NCI-H146 (cell line): ENCODE measurements around the gene TLCD3B.
A peak's percentile ranks its signal among the peaks of the same experiment; 100 is the strongest.

Experiments used
- DNase-seq: peaks from one replicate; lab custom pipeline; 2025; lab: John Stamatoyannopoulos, UW

TLCD3B gene

DNA sequence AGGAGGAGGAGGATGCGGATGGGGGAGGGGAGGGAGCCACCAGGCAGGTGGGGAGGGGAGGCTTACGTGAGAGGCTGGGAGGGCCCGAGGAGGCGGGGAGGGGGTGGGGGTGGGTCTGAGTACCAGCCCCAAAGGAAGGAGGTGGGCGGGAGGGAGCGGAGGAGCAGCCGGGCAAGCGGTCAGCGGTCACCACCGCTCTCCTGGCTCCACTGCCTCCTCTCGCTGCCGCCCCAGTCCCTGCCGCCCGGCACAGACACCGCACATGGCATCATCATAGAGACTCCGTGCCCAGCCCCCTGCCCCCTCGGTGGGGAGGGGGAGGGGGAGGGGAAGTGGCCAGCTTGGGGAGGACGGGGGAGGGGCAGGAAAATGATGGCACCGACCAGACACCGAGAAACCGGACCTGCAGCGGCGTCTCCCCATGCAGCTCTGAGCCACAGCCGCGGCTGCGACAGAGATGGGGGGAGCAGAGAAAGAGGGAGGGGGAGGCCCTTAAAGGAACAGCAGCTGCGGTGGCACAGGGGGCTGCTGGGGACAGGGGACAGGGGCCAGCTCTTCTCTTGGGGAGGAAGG, at the start of gene TLCD3B:
TLCD3B (minus strand) TSS at position 431 of the 573 bp plus-strand sequence. CDS start 744 bp downstream, outside the sequence.
- peak; percentile 73 for DNase-seq

DNA sequence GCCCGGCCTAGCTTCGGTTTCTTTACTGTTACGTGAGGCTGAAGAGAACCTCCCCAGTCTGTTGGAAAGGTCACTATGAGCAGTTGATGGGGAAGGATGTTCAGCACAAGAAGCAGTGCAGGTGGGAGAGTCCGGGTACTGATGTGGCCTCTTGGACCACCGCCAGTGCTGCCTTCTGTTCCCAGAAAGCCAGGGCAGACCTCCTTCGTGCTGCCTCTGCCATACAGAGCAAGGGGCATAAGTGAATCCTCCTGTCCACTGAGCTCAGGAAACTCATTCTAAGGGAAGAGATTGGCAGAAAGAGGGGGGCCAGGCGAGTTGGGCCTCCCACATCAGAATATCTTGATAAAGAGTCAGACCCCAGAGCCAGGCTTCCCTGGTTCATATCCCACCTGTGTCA, 48.4 kb upstream of the TLCD3B start:
- no peak for DNase-seq

GRCh38 chr16:30078744-30079143, 47.7 kb upstream of the TLCD3B start:
- no peak for DNase-seq

GRCh38 chr16:30077656-30078055, 46.6 kb upstream of the TLCD3B start:
- DNase-seq, result no peak

DNA sequence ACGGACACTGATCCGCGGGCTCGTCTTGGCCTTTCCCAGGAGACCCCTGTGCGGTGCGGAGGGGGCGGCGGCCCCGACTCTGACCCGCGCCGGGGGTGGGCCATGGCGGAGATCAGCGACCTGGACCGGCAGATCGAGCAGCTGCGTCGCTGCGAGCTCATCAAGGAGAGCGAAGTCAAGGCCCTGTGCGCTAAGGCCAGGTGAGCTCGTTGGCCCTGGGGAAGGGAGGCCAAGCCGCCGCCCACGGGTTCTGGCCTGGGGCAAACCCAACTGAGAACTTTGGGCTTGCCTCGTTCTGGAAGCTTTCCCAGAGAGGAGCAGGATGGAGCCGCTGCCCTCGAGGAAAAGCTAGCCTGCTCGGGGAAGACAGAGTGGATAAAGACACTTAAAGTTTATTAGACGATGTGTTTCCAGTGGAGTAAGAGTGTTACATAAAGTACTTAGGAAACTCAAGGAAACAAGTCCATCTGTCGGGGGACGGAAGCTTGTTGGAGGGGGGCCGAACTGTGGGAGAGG, 45.3 kb upstream of the TLCD3B start:
- peak; percentile 40 for DNase-seq

GRCh38 chr16:30075503-30076275, 44.6 kb upstream of the TLCD3B start, which contains the start of gene PPP4C:
Gene PPP4C (plus strand): TSS chr16:30075994. CDS start chr16:30076378, 384 bp downstream.
- peak; percentile 91 for DNase-seq

- DNase-seq, result no peak
These were observed 39.4 kb upstream of the TLCD3B start for GRCh38 chr16:30070490-30070889.

DNA sequence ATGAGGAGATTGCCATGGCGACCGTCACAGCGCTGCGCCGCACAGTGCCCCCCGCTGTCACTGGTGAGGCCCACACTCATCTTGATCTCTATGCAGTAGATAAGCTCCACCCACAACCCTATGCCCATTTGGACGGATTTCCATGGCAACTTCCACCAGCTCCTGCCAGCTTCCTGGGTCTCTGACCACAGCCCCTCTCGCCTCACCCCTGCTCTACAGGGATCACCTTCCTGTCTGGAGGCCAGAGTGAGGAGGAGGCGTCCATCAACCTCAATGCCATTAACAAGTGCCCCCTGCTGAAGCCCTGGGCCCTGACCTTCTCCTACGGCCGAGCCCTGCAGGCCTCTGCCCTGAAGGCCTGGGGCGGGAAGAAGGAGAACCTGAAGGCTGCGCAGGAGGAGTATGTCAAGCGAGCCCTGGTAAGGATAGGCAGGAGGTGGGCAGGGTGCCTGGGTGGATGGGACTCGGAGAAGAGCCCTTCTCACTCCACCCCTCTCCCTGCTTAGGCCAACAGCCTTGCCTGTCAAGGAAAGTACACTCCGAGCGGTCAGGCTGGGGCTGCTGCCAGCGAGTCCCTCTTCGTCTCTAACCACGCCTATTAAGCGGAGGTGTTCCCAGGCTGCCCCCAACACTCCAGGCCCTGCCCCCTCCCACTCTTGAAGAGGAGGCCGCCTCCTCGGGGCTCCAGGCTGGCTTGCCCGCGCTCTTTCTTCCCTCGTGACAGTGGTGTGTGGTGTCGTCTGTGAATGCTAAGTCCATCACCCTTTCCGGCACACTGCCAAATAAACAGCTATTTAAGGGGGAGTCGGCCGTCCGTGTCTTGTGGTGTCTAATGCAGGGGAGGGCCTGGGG, 38.8 kb upstream of the TLCD3B start:
- DNase-seq, result no peak

- DNase-seq, result no peak
These were observed 37.9 kb upstream of the TLCD3B start for GRCh38 chr16:30068750-30069610.

- DNase-seq, result no peak
These were observed 37.3 kb upstream of the TLCD3B start for GRCh38 chr16:30068333-30068732.

GRCh38 chr16:30067584-30067916, 36.5 kb upstream of the TLCD3B start:
- no peak for DNase-seq

- DNase-seq, result no peak
These were observed 35.9 kb upstream of the TLCD3B start for GRCh38 chr16:30066761-30067583.

DNA sequence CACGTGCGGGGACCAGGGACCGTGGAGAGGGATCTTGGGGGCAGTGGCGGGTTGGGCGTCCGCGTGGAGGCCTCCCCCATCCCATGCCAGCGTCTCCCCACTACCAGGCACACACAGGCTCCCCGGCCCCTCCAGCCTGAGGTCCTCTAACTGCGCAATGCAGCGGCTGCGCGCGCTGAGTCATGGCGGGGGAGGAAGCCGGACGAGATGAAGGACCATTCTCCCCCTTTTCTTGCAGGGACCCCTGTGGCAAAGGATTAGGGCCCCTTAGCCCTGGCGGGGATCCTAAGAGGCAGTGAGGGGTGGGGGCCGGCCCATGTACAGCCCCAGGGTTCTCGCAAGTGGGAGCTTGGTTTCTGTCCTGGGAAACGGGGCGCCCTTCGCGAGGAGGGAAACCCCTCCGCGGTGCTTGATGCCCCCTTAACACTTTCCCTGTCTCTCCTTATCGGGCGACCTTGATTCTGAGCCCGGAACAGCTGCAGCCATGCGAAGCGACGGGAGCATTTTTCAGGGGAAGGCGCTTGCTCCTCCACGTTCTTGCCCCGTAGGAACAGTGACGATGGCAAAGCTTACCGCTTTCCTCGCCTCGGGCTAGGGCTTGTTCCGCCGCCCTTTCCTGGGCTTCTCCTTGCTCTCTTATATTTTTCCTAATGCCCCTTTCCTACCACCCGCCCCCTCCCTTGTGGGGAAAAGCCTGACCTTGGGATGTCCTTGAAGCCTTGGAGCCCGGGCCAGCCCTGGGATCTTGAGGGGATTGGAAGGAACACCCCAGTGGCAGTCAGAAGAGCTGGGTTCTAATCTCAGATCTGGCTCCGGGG, 35.1 kb upstream of the TLCD3B start:
- DNase-seq, result peak; percentile 30

- DNase-seq, result peak; percentile 99
These were observed 34.3 kb upstream of the TLCD3B start, which contains the start of gene ALDOA for GRCh38 chr16:30065102-30065942. Gene ALDOA (plus strand): TSS chr16:30065760. CDS start chr16:30066898, 1,138 bp downstream.

DNA sequence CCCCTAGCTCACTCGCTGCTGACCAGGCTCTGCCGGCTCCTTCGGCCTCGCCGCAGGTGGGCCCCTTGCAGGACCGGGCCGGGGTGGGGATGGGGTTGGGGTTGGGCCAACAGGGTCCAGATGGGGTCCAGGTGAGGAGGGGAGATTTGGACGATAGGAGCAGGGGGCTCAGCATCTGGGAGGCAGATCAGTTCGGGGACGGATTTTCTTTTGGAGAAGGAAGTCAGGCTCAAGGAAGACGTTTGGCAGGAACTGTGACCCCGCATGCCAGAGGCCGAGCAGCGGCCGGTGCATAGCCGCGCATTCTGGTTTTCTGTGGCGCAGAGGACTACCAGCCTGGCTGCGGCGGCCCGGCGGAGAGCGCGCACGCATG, 33.6 kb upstream of the TLCD3B start:
- no peak for DNase-seq

GRCh38 chr16:30063893-30064728, 33.0 kb upstream of the TLCD3B start:
- DNase-seq, result peak; percentile 87

DNA sequence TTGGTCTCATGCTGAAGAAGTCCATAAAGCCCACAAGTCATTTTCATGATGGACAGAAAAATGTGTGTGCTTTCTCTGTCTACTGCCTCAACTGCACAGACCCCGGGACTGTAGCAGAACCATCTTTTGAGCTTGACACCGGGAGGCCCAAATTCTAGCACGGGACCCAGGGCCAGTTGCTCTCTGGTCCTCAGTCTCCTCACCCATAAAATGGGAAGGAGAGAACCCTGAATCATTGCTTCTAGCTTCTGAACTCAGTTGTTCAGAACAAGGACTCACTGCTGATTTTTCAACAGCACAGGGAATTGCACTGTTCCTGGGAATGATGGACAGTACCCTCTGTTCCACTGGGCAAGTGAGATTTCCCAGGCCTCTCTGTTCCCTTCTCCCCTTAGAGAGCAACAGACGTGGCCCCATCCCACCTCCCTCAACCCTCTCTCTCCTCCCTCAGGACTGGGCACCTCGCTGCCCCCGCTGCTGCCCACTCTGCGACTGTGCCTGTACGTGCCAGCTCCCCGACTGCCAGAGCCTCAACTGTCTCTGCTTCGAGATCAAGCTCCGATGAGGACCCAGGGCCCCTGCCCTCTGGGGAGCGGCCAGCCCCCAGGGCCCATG, 32.3 kb upstream of the TLCD3B start:
- DNase-seq, result no peak
